PC-9 (cell line): ENCODE measurements around the gene ROBO2.

Experiments
- EZH2 ChIP-seq: fragments of 200-600 bp; sonication (generic); IDR thresholded peaks from 2 replicates; pipeline ENCODE4 v1.8.0; 2017; ENCODE audit warnings: antibody characterized with exemption, low read depth
- TF ChIP-seq, protein P1 (sequence below): fragments of 200-600 bp; sonication (generic); conservative IDR thresholded peaks from 2 replicates; pipeline ENCODE4 v1.6.1; 2017; ENCODE audit warnings: mixed run types, antibody characterized with exemption, mild to moderate bottlenecking, moderate library complexity

DNA sequence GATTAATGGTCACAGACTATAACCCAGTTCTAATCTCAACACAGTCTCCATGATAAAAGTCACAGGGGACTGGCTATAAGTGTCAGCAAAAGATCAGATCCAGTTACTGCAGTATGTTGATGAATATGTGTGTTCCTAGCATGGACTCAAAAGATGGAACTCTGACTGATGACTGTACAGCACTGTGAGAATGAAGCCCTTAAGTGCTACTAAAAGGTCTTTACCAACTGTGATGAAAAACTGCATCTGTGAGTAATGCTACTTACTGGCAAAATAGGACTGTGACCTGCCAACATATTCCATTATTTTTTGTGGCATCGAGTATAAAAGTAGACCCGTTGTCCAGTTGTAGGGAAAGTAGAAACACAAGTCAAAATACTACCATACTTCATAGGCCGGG, 284.2 kb downstream of the ROBO2 start:
- TF ChIP-seq, protein P1, sequence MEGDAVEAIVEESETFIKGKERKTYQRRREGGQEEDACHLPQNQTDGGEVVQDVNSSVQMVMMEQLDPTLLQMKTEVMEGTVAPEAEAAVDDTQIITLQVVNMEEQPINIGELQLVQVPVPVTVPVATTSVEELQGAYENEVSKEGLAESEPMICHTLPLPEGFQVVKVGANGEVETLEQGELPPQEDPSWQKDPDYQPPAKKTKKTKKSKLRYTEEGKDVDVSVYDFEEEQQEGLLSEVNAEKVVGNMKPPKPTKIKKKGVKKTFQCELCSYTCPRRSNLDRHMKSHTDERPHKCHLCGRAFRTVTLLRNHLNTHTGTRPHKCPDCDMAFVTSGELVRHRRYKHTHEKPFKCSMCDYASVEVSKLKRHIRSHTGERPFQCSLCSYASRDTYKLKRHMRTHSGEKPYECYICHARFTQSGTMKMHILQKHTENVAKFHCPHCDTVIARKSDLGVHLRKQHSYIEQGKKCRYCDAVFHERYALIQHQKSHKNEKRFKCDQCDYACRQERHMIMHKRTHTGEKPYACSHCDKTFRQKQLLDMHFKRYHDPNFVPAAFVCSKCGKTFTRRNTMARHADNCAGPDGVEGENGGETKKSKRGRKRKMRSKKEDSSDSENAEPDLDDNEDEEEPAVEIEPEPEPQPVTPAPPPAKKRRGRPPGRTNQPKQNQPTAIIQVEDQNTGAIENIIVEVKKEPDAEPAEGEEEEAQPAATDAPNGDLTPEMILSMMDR, result no peak
- TF ChIP-seq EZH2, result no peak
